Tibial nerve (tissue), 4 donors: Measurements from ENCODE around the gene DLG5. TPM values are rescaled to one million over a fixed set of nuclear protein-coding genes. Genes with fewer than 3 reads are reported as not detected.

ENCODE experiments used
- DNase-seq, 2 donors: peaks; one replicate each; pipeline ENCODE4 v3.0.0-alpha.2; 2019; ENCODE audit warnings: low spot score in 2 of 2
- H3K27ac ChIP-seq, 4 donors: fragments of 200-600 bp; sonication (generic) in 3 of 4; one replicate each; pipeline ENCODE4 v1.5.1; 2017 to 2019; ENCODE audit warnings: mild to moderate bottlenecking in 1 of 4
- H3K27me3 ChIP-seq, 2 donors: fragments of 200-600 bp; sonication (generic) in 1 of 2; one replicate each; pipeline versions ENCODE4 v1.5.1 to v1.6.0; 2017 to 2019
- H3K36me3 ChIP-seq, 3 donors: fragments of 200-600 bp; sonication (generic); one replicate each; pipeline ENCODE4 v1.5.1; 2018 to 2019
- H3K4me1 ChIP-seq, 4 donors: fragments of 200-600 bp; sonication (generic) in 3 of 4; one replicate each; pipeline ENCODE4 v1.5.1; 2017 to 2019
- H3K4me3 ChIP-seq, 4 donors: fragments of 200-600 bp; sonication (generic) in 3 of 4; one replicate each; pipeline ENCODE4 v1.5.1; 2017 to 2019; ENCODE audit warnings: mild to moderate bottlenecking in 1 of 4, moderate library complexity in 1 of 4
- H3K9me3 ChIP-seq, 4 donors: fragments of 200-600 bp; sonication (generic) in 3 of 4; one replicate each; pipeline ENCODE4 v1.5.1; 2017 to 2019
- EP300 ChIP-seq, 2 donors: sonication (generic); formaldehyde crosslinking; IDR thresholded peaks; one replicate each; pipeline ENCODE4 v1.6.1; 2017; ENCODE audit warnings: antibody characterized with exemption in 2 of 2, mild to moderate bottlenecking in 1 of 2
- POLR2A ChIP-seq, 2 donors: fragments of 450-650 bp; IDR thresholded peaks; one replicate each; pipeline ENCODE4 v1.6.1; 2017; ENCODE audit warnings: antibody characterized with exemption in 2 of 2, mild to moderate bottlenecking in 2 of 2, moderate library complexity in 2 of 2
- WGBS, 2 donors: methylation state at CpG; one replicate each; pipeline ENCODE4 v1.1.5; 2018; 5-methylcytosine and 5-hydroxymethylcytosine counted together
- total RNA-seq, 4 donors: library from RNA; depleted of rRNA; stranded (reverse); fragments of >200 nt; gene quantifications; one replicate each; pipeline ENCODE4 v1.1.0, GENCODE V29; 2016
- TF ChIP-seq, protein P1 (sequence below), 5 experiments: fragments of 200-600 bp in 3 of 5; fragments of 450-650 bp in 2 of 5; sonication (generic) in 3 of 5; IDR thresholded peaks; one replicate each; pipeline ENCODE4 v1.5.1; 2016 to 2019; ENCODE audit warnings: antibody characterized with exemption in 5 of 5, mild to moderate bottlenecking in 3 of 5, moderate library complexity in 2 of 5

DLG5 gene
- total RNA-seq, 4 donors from 2014 or later = 33.0 to 47.7 (median 40.8) TPM

- no peaks in the 10 kb centered on the region for H3K9me3 ChIP-seq
- H3K27me3 ChIP-seq = no peaks in the 10 kb centered on the region
- TF ChIP-seq EP300 (IDR thresholded peaks at IDR 0.05) (no peak), POLR2A (IDR thresholded peaks at IDR 0.05) (no peak)
- TF ChIP-seq, protein P1, sequence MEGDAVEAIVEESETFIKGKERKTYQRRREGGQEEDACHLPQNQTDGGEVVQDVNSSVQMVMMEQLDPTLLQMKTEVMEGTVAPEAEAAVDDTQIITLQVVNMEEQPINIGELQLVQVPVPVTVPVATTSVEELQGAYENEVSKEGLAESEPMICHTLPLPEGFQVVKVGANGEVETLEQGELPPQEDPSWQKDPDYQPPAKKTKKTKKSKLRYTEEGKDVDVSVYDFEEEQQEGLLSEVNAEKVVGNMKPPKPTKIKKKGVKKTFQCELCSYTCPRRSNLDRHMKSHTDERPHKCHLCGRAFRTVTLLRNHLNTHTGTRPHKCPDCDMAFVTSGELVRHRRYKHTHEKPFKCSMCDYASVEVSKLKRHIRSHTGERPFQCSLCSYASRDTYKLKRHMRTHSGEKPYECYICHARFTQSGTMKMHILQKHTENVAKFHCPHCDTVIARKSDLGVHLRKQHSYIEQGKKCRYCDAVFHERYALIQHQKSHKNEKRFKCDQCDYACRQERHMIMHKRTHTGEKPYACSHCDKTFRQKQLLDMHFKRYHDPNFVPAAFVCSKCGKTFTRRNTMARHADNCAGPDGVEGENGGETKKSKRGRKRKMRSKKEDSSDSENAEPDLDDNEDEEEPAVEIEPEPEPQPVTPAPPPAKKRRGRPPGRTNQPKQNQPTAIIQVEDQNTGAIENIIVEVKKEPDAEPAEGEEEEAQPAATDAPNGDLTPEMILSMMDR (IDR thresholded peaks at IDR 0.05) = no peak
- H3K4me3 ChIP-seq = no peak overlapping the region
- no peaks in the 10 kb centered on the region for H3K4me1 ChIP-seq
- 71 to 80% methylated on average over 6 to 10 of the region's 10 CpGs for WGBS, 2 donors
- no peak for DNase-seq
- H3K36me3 ChIP-seq = peaks cover 0 to 95% (median 0%) of the 10 kb centered on the region in 3 donors
- H3K27ac ChIP-seq = no peak overlapping the region
These were observed 97.2 kb downstream of the DLG5 start for GRCh38 chr10:77829356-77829755.

GRCh38 chr10:77828377-77828776, 98.2 kb downstream of the DLG5 start:
- TF ChIP-seq EP300 (IDR thresholded peaks at IDR 0.05) (no peak), POLR2A (IDR thresholded peaks at IDR 0.05) (no peak)
- TF ChIP-seq, protein P1 (IDR thresholded peaks at IDR 0.05) = no peak
- WGBS, 2 donors = 93% methylated on average over 6 of the region's 6 CpGs

DNA sequence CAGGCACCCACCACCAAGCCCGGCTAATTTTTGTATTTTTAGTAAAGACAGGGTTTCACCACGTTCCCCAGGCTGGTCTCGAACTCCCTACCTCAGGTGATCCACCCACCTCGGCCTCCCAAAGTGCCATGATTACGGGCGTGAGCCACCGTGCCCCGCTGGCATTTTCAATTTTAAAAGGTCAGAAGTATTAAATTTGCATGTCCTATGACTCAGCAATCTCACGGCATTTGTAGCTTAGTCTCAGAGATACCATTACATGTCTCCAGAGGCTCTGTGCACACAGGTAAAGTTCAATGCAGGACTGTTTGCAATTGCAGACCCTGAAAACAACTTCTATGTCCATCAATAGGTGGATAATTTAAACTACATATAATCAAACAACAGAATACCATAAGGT, 99.2 kb downstream of the DLG5 start:
- no peak for DNase-seq
- Histone ChIP-seq H3K36me3 (peaks cover 0 to 94% (median 0%) of the 10 kb centered on the region in 3 donors), H3K4me3 (no peak overlapping the region), H3K27ac (no peak overlapping the region), H3K4me1 (no peaks in the 10 kb centered on the region), H3K9me3 (no peaks in the 10 kb centered on the region), H3K27me3 (no peaks in the 10 kb centered on the region)
- TF ChIP-seq, protein P1 (IDR thresholded peaks at IDR 0.05) = no peak
- TF ChIP-seq EP300 (IDR thresholded peaks at IDR 0.05) (no peak), POLR2A (IDR thresholded peaks at IDR 0.05) (no peak)
- 86 to 93% methylated on average over 9 of the region's 9 CpGs for WGBS, 2 donors

More at GRCh38 chr10:77828377-77828776, 98.2 kb downstream of the DLG5 start:
- Histone ChIP-seq H3K27me3 (no peaks in the 10 kb centered on the region), H3K9me3 (no peaks in the 10 kb centered on the region), H3K27ac (no peak overlapping the region), H3K36me3 (peaks cover 0 to 95% (median 0%) of the 10 kb centered on the region in 3 donors), H3K4me3 (no peak overlapping the region), H3K4me1 (no peaks in the 10 kb centered on the region)
- no peak for DNase-seq

DNA sequence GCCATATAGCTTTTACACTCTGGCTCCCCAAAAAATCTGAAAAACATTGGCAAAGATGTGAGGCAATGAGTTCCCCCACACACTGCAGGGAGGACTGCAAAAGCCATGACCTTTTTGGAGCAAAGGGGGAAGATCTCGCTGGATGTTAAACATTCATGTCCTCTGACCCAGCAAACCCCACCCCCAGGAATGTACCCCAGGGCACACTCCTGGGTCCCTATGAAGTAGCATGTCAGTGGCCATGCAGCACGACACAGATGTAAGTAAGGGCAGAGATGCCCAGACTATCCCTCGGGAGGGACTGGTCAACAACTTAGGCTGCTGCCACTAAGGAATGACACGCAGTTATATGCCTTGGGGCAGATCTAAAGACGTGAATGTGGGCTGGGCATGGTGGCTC, 100.6 kb downstream of the DLG5 start:
- Histone ChIP-seq H3K4me1 (no peaks in the 10 kb centered on the region), H3K9me3 (no peaks in the 10 kb centered on the region), H3K36me3 (peaks cover 0 to 93% (median 0%) of the 10 kb centered on the region in 3 donors), H3K27ac (no peak overlapping the region), H3K27me3 (no peaks in the 10 kb centered on the region), H3K4me3 (no peak overlapping the region)
- TF ChIP-seq POLR2A (IDR thresholded peaks at IDR 0.05) (no peak), EP300 (IDR thresholded peaks at IDR 0.05) (no peak)
- TF ChIP-seq, protein P1 (IDR thresholded peaks at IDR 0.05) = no peak
- DNase-seq = no peak
- WGBS, 2 donors = 60 to 78% methylated on average over 5 of the region's 5 CpGs

DNA sequence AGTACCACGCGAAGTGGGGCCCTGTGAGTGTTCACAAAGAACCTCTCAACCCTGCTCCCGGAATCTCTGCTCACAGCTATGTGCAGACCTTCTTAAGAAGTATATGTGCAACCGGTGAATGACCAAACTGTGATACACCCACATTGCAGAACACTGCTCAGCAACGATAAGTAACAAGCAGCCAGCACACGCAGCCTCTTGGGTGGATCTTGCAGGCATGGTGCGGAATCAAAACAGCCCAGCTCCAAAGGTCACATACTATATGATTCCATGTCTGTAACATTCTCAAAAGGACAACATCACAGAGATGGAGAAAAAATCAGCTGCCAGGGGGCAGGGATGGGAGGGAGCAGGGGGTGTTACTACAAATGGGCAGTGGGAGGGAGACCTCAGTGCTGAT, 101.6 kb downstream of the DLG5 start:
- Histone ChIP-seq H3K27ac (no peak overlapping the region), H3K4me3 (no peak overlapping the region), H3K27me3 (no peaks in the 10 kb centered on the region), H3K9me3 (no peaks in the 10 kb centered on the region), H3K4me1 (no peaks in the 10 kb centered on the region), H3K36me3 (peaks cover 0 to 93% (median 0%) of the 10 kb centered on the region in 3 donors)
- no peak for DNase-seq
- 86 to 87% methylated on average over 7 of the region's 7 CpGs for WGBS, 2 donors
- TF ChIP-seq EP300 (IDR thresholded peaks at IDR 0.05) (no peak), POLR2A (IDR thresholded peaks at IDR 0.05) (no peak)
- TF ChIP-seq, protein P1 (IDR thresholded peaks at IDR 0.05) = no peak
